WI38 (cell line): ENCODE results near the gene GPR65.

Experiments used
- H3K4me3 ChIP-seq: 2 replicates; pipeline ENCODE4 v1.5.1; 2011; ENCODE audit warnings: low read depth, mild to moderate bottlenecking, control low read depth, low read length
- CTCF ChIP-seq: IDR thresholded peaks from 2 replicates; pipeline ENCODE4 v1.5.1; 2012; ENCODE audit warnings: low read depth, mild to moderate bottlenecking, control low read depth, low read length

Gene GPR65

GRCh38 chr14:88004506-88005036 is 364 bp upstream of the GPR65 start:
- no peak overlapping the region for H3K4me3 ChIP-seq
- TF ChIP-seq CTCF, result no peak

GRCh38 chr14:88005978-88006851 is 1.3 kb downstream of the GPR65 start:
- H3K4me3 ChIP-seq, result no peak overlapping the region
- TF ChIP-seq CTCF, result no peak

- no peak for TF ChIP-seq CTCF
- no peak overlapping the region for H3K4me3 ChIP-seq
Observed at GRCh38 chr14:88007608-88008007, 2.7 kb downstream of the GPR65 start.

GRCh38 chr14:88008039-88008742 is 3.3 kb downstream of the GPR65 start:
- no peak for TF ChIP-seq CTCF
- no peak overlapping the region for H3K4me3 ChIP-seq

GRCh38 chr14:88009486-88009885 is 4.6 kb downstream of the GPR65 start:
- H3K4me3 ChIP-seq, result no peak overlapping the region

GRCh38 chr14:88010331-88010730 is 5.4 kb downstream of the GPR65 start:
- no peak overlapping the region for H3K4me3 ChIP-seq
- TF ChIP-seq CTCF, result no peak

More at GRCh38 chr14:88009486-88009885, 4.6 kb downstream of the GPR65 start:
- TF ChIP-seq CTCF, result no peak

GRCh38 chr14:88012495-88012894 is 7.6 kb downstream of the GPR65 start:
- TF ChIP-seq CTCF, result no peak
- no peak overlapping the region for H3K4me3 ChIP-seq
